GM19193 (cell line): ENCODE measurements around the gene ZBTB11.

Experiments used
- POLR2A ChIP-seq: IDR thresholded peaks from 4 replicates; pipeline ENCODE4 v1.6.1; 2011; ENCODE audit not compliant: insufficient read depth, insufficient read length; ENCODE audit errors: extremely low read depth

Gene ZBTB11, protein sequence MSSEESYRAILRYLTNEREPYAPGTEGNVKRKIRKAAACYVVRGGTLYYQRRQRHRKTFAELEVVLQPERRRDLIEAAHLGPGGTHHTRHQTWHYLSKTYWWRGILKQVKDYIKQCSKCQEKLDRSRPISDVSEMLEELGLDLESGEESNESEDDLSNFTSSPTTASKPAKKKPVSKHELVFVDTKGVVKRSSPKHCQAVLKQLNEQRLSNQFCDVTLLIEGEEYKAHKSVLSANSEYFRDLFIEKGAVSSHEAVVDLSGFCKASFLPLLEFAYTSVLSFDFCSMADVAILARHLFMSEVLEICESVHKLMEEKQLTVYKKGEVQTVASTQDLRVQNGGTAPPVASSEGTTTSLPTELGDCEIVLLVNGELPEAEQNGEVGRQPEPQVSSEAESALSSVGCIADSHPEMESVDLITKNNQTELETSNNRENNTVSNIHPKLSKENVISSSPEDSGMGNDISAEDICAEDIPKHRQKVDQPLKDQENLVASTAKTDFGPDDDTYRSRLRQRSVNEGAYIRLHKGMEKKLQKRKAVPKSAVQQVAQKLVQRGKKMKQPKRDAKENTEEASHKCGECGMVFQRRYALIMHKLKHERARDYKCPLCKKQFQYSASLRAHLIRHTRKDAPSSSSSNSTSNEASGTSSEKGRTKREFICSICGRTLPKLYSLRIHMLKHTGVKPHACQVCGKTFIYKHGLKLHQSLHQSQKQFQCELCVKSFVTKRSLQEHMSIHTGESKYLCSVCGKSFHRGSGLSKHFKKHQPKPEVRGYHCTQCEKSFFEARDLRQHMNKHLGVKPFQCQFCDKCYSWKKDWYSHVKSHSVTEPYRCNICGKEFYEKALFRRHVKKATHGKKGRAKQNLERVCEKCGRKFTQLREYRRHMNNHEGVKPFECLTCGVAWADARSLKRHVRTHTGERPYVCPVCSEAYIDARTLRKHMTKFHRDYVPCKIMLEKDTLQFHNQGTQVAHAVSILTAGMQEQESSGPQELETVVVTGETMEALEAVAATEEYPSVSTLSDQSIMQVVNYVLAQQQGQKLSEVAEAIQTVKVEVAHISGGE

DNA sequence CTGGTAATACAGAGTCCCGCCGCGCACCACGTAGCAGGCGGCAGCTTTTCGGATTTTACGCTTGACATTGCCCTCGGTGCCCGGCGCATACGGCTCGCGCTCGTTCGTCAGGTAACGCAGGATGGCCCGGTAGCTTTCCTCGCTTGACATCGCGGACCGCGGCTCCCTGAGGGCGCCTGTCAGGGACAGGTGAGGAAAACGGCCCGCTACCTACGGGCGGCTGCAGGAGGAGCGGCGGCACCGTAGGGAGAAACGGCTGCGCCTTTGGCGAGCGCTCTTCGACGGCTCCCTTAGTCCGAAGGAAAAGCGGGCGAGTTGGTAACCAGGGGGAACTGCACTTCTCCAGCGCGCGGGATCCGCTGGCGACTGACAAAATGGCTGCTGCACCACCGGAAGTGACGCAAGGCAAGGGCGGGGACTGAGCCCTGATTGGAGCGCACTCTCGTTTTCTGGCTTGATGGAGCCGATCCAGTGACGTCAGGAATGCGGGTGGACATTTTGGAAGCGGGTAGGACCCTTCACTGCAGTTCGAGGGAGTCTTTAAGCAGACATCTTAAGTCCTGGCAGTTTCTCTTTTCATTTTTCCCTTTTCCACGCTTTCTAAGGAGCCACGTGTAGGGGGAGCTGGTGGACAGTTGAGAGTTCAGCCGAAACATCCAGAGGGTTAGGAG, at the start of gene ZBTB11:
Gene ZBTB11, minus strand, starts transcription at position 368 of the 671 bp plus-strand sequence. Its CDS starts 218 bp downstream, at position 150.
- peak; percentile 71 for TF ChIP-seq POLR2A

DNA sequence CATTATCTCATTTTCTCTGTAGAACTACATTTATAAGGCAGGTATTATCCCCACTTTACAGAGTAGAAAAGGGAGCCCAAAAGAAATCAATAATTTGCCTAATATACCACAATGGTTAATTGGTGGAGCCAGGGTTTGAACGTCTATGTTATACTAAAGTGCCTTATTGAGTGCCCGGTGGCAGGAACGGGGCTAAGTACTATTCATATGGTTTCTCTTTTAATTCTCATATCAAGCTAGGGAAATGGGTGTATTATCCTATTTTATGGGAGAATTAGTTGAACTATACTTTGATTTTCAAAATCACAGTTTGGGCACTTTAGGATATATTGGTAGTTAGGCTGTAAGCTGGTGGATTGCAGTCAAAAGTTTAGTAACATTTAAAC, 49.0 kb upstream of the ZBTB11 start:
- TF ChIP-seq POLR2A, result no peak

DNA sequence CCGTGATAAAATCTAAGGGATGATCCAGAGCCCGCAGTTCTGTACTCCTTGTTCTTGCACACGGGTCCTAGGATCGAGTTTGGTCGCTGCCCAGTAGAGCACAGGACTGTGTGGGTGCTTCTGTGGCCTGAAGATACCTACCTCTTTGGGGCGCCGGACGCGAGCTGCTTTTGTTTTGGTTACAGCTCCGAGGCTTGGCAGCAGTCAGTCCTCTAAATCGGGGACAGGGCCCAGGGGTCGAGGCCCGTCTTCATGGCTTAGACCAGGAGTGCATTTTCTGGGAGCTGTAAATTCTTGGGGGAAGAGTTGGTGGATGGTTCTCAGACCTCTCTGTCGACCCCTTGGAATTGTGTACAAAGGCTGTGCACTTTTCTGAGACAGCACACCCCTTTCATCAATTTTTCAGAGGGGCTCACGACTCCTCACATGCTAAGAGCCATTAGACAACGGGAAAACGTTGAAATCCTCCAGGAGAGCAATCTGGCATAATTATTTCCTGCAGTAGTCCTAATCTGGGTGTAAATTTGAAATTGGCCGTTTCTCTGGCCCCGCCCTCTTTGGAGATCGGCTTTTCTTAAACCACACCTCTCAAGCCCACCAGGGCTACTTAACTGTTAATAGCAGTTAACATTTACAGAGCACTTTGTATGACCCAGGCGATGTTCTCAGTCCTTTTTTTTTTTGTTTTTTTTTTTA, 48.4 kb upstream of the ZBTB11 start:
- no peak for TF ChIP-seq POLR2A

DNA sequence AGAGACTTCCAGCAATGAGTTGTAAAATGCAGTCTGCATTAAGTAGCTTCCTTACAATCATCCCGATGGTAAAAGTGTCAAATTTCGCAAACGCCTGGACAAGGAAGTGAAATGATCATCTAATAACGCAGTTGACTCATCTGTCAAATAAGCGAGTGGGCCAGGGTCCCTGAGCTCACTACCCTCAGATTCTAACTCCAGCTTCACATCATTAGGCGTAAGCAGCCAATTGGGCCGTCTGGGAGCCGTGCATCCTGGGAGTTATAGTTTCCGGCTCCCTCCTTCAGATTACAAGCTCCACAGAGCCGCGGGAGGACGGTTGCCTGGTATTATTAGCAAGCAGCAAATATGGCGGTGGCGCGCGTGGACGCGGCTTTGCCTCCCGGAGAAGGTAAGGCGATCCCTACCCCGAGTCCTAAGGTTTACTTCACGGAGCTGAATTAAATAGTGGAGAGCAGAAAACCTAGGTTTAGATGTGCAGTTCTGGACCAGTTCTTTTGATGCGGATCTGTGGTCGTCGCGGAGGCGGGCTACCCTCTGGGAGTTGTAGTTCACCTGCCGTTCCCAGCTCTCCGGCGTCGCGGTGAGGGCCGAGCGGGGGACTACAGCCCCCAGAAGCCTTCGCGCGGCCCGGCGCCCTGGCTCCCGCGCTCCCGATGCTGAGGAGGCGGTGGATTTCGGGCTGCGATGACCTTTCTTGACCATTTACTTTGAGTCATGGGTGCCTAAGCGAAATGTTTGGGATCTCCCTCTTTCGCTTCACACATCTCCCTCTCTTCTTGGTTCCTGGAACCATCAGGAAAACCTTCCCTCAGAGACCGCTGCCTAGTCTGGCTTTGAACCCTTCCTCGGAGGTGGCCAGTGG, 47.6 kb upstream of the ZBTB11 start, which contains the start of gene CEP97:
Gene CEP97, plus strand, starts transcription at position 286 of the 865 bp plus-strand sequence. Its CDS starts 63 bp downstream, at position 349.
- peak; percentile 56 for TF ChIP-seq POLR2A

DNA sequence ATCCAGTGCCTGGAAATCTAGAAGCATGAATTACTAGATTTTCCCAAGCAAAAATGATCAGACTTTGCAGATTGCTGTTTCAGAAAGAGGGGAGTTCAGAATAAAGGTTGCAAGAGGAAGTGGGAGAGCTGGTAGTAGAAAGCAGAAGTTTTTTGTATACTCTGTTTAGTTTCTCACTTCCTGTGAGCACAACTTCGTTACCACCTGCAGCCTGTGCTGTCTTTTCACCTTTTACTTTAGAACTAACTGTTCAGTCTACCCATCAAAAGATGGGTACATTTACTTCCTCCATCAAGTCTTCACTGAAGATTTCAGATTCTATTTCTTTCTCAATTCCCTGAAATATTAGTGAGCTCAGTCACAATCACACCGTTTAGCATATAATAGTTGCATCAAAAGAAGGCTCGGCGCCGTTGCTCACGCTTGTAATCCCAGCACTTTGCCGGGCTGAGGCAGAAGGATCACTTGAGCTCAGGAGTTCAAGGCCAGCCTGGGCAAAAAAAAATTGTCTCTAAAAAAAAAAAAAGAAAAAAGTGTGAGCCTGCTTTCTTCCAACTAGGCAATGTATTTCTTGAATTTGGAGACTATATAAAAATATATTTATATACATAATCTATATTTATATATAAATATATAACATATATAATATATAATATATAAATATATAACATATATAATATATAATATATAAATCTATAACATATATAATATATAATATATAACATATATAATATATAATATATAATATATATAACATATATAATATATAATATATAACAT, 45.7 kb upstream of the ZBTB11 start:
- TF ChIP-seq POLR2A, result no peak

DNA sequence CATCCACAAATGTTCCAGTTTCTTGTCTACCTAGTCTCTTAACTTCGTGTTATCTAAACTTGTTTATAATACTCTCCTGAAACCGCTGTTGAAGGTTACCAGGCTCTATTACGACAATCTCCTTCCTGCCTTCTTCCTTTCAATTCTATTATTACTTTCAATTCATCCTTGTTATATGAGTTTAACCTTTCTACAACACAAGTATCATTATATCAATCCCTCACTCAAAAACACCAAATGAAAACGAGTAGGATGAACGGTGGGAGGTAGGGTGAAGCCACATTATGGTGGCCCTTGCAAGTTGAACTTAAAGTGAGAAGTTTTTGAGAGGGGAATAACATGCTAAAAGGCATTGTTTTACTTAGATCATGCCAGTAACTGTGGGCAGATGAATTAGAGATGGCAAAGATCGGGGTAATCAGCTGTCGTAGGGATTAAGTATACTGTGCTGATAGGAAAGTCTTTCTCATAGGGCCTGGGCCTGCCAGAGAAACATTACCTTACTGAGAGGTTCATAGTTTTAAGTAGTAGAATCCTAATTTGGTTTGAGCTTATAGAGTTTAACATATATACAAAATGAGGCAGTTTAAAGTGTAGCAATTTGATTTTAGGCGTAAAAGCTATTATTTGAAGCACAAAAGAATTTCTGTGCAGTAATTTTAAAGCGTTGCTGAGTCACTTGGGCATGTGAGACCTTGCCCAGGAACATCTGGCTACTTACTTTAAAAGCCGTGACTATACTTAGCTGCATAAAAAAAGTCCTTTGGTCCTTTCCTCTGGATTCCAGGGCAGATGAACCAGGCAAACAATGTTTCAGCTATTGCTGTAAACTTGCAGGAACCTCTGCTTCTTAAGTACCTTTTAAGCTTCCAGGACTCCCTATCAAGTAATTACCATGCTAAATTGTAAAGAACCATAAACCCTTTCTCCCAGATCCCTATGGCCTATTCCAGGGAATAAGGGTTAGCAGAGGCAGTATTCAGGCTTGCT, 44.2 kb upstream of the ZBTB11 start:
- no peak for TF ChIP-seq POLR2A

DNA sequence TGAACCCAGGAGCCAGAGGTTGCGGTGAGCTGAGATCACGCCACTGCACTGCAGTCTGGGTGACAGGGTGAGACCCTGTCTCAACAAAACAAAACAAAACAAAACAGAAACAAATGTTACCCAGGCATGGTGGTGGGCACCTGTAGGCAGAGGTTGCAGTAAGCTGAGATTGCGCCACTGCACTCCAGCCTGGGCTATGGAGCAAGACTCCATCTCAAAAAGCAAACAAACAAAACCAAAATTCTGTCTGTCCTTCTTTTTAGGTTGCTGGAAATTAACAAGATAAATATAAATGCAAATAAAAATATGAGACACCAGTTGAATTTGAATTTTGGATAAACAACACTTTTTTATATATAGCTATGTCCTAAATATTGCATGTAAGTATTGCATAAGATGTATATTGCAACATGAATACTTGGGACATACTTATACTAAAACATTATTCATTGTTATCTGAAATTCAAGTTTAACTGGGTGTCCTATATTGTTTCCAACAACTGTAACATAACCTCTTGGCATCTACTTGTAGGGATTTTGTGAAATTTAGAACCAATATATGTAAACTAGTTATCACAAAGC, 42.8 kb upstream of the ZBTB11 start:
- TF ChIP-seq POLR2A, result no peak

DNA sequence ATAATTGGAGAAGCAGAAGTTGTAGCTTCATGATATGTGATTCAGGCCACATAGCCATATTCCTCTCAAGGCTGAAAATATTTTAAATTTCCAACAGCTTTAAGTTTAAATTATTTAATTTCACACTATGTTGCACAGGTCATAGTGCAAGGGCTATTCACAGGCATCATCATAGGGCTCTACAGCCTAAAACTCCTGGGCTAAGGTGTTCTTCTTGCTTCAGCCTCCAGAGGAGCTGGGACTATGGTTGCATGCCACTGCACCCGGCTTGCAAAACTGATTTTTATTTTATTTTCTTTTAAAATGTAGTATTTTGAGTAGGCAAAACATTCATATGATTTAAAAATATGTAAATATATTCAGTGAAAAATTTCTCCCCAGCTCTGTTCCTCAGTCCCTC, 41.5 kb upstream of the ZBTB11 start:
- no peak for TF ChIP-seq POLR2A

DNA sequence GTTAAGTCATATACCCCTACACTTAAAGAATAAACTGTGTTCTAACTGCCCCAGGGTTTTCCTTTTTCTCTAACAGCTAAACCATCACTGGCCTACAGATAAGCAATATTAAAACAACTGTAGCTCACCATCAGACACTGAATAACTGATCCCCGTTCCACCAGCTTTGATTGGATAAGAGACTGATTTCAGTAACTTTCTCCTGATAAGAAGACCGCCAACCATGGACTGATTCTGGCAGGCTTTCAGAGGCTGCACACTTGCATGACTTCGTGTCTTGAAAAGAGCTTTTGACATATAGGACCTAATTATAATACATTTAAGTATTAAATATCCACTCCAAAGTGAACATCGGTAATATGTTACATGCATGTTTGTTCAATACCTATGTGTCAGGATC, 32.2 kb upstream of the ZBTB11 start:
- TF ChIP-seq POLR2A, result no peak

DNA sequence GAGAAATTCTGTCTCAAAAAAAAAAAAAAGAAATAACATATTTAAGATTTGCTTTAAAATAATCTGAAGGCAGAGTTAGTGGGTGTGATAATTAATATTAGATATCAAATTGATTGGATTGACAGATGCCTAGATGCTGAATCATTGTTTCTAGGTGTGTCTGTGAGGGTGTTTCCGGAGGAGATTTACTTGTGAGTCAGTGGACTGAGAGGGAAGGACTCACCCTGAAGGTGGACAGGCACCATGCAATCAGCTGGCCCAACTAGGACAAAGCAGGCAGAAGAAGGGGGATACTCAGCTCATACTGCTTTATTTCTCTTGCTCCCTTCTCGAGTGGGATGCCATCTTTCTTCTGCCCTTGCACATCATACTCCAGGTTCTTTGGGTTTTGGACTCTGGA, 26.2 kb upstream of the ZBTB11 start:
- no peak for TF ChIP-seq POLR2A

DNA sequence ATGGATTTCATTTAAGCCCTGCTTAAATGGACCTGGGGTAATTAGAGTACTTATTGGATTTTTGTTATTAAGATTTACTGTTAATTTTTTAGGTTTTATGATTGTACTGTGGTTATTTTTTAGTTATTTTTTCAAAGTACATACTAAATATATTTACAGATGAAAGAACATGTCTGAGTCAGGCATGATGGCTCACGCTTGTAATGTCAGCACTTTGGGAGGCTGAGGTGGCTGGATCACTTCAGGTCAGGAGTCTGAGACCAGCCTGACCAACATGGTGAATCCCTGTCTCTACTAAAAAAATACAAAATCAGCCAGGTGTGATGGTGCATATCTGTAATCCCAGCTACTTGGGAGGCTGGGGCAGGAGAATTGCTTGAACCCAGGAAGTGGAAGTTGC, 25.8 kb upstream of the ZBTB11 start:
- TF ChIP-seq POLR2A, result no peak
